GM19467 (cell line): Measurements from ENCODE around the gene VWF.

Source experiments
- ATAC-seq: cut with Tn5 transposase; IDR thresholded peaks from one replicate; pipeline ENCODE4 v1.9.1; 2021; ENCODE audit warnings: mild to moderate bottlenecking, moderate library complexity; ENCODE audit not compliant: unreplicated experiment

VWF gene

GRCh38 chr12:5921966-5922899 lies 202.2 kb downstream of the VWF start:
- no peak for ATAC-seq

GRCh38 chr12:5921027-5921909 lies 203.2 kb downstream of the VWF start:
- no peak for ATAC-seq

- no peak for ATAC-seq
Observed at GRCh38 chr12:5916785-5917290, 207.6 kb downstream of the VWF start.

GRCh38 chr12:5915511-5915910 lies 209.0 kb downstream of the VWF start:
- no peak for ATAC-seq

- ATAC-seq, result no peak
Observed at GRCh38 chr12:5914387-5915149, 209.9 kb downstream of the VWF start.

- no peak for ATAC-seq
Observed at GRCh38 chr12:5913387-5913786, 211.1 kb downstream of the VWF start.

- ATAC-seq, result no peak
Observed at GRCh38 chr12:5912437-5913334, 211.8 kb downstream of the VWF start.

GRCh38 chr12:5912011-5912410 lies 212.5 kb downstream of the VWF start:
- no peak for ATAC-seq

- no peak for ATAC-seq
Observed at GRCh38 chr12:5910790-5911548, 213.5 kb downstream of the VWF start.

GRCh38 chr12:5909560-5909959 lies 214.9 kb downstream of the VWF start:
- ATAC-seq, result no peak

- no peak for ATAC-seq
Observed at GRCh38 chr12:5908251-5908650, 216.2 kb downstream of the VWF start.

- ATAC-seq, result no peak
Observed at GRCh38 chr12:5907807-5908206, 216.7 kb downstream of the VWF start.

GRCh38 chr12:5905757-5906156 lies 218.7 kb downstream of the VWF start:
- ATAC-seq, result no peak

- ATAC-seq, result no peak
Observed at GRCh38 chr12:5904969-5905368, 219.5 kb downstream of the VWF start.

GRCh38 chr12:5904441-5904840 lies 220.0 kb downstream of the VWF start:
- no peak for ATAC-seq

- ATAC-seq, result no peak
Observed at GRCh38 chr12:5902736-5903135, 221.7 kb downstream of the VWF start.

GRCh38 chr12:5901416-5901815 lies 223.1 kb downstream of the VWF start:
- no peak for ATAC-seq

GRCh38 chr12:5900533-5901205 lies 223.8 kb downstream of the VWF start:
- no peak for ATAC-seq

- ATAC-seq, result no peak
Observed at GRCh38 chr12:5900076-5900475, 224.4 kb downstream of the VWF start.
